ENCODE measurements around the gene TRIM25. TPM values are rescaled to one million over a fixed set of nuclear protein-coding genes. Genes with fewer than 3 reads are reported as not detected.

Gene TRIM25
- total RNA-seq, 1 experiment from 2014 or later: 32.5 TPM

- no peak overlapping the region for H2BK15ac ChIP-seq (ENCODE audit: low read depth, low read length)
Observed at GRCh38 chr17:56883616-56884015, 30.2 kb downstream of the TRIM25 start.

More at GRCh38 chr17:56883616-56884015, 30.2 kb downstream of the TRIM25 start:
- no CpG with 5 or more reads among the region's 1 CpG for WGBS (ENCODE audit: extremely low coverage, insufficient read length, low lambda C conversion rate)
- no peak for DNase-seq
- Histone ChIP-seq H3K56ac (ENCODE audit: insufficient read length, low read depth, low read length) (no peak overlapping the region), H3K9me3 (ENCODE audit: control insufficient read depth, low read depth, low read length) (peaks cover 10% of the 10 kb centered on the region), H4K91ac (ENCODE audit: insufficient read length, low read depth, low read length) (no peak overlapping the region), H3K23ac (ENCODE audit: insufficient read length, low read depth, low read length) (no peak overlapping the region), H2AFZ (ENCODE audit: low read length) (no peak overlapping the region), H3K4me2 (ENCODE audit: insufficient read depth, insufficient read length, low read length) (no peak overlapping the region), H4K20me1 (ENCODE audit: control insufficient read depth, insufficient read depth, insufficient read length) (no peaks in the 10 kb centered on the region), H3K18ac (ENCODE audit: insufficient read length, low read depth, low read length) (no peak overlapping the region), H3K27me3 (ENCODE audit: insufficient read depth, low read length) (no peaks in the 10 kb centered on the region), H3K14ac (ENCODE audit: insufficient read depth, low read length) (no peak overlapping the region), H3K23me2 (ENCODE audit: insufficient read length, low read depth, low read length, poor library complexity, severe bottlenecking) (no peaks in the 10 kb centered on the region), H3K4me1 (ENCODE audit: insufficient read depth, low read length) (no peaks in the 10 kb centered on the region), H2BK12ac (ENCODE audit: insufficient read length, low read depth, low read length) (no peak overlapping the region), H2BK20ac (ENCODE audit: low read depth, low read length, poor library complexity, severe bottlenecking) (no peak overlapping the region), H3K9ac (ENCODE audit: extremely low read depth, insufficient read length, low read length) (no peak overlapping the region), H2BK5ac (ENCODE audit: insufficient read length, low read length) (no peak overlapping the region), H4K5ac (ENCODE audit: insufficient read length, low read depth, low read length) (no peak overlapping the region), H2BK120ac (ENCODE audit: low read depth, low read length, poor library complexity, severe bottlenecking) (no peak overlapping the region), H3K4ac (ENCODE audit: low read depth, low read length) (no peak overlapping the region), H3K79me1 (ENCODE audit: insufficient read depth, low read depth, low read length, poor library complexity, severe bottlenecking) (no peaks in the 10 kb centered on the region), H3T11ph (ENCODE audit: low read length) (no peak overlapping the region), H4K8ac (replicated peaks; ENCODE audit: insufficient read length, low read depth, low read length) (no peak overlapping the region), H3K79me2 (ENCODE audit: insufficient read depth, low read length) (no peaks in the 10 kb centered on the region), H2AK5ac (ENCODE audit: insufficient read length, low read length) (no peak overlapping the region), H3K27ac (ENCODE audit: insufficient read length, low read depth, low read length) (no peak overlapping the region)
- H3K36me3 Mint-ChIP-seq (ENCODE audit: insufficient read depth in 1 of 3, low read depth in 3 of 3): peaks cover 23 to 26% (median 25%) of the 10 kb centered on the region in 3 experiments
- no peak for TF ChIP-seq CTCF (conservative IDR thresholded peaks at IDR 0.05)
- H3K9me3 Mint-ChIP-seq: peaks cover 17 to 21% of the 10 kb centered on the region in 2 experiments
- peaks cover 2 to 7% of the 10 kb centered on the region in 2 experiments for H3K4me1 Mint-ChIP-seq
- peaks cover 2% of the 10 kb centered on the region; the same call in 1 of the 2 replicates for H3K27me3 Mint-ChIP-seq (ENCODE audit: low read depth)
- no peak overlapping the region for H3K4me3 Mint-ChIP-seq
- no peak overlapping the region; a peak in 1 of 7 replicates for H3K27ac Mint-ChIP-seq

All from H9 (cell line).